ENCODE results near the gene SEC61B. TPM values are rescaled to one million over a fixed set of nuclear protein-coding genes. Genes with fewer than 3 reads are reported as not detected.

Gene SEC61B
- total and polyA plus RNA-seq, 10 of the 15 experiments (the other 5 are each of a cell fraction or from before 2014, with no cell fraction given): 108 to 747 (median 301) TPM

GRCh38 chr9:99181621-99182020 lies 40.5 kb upstream of the SEC61B start (continued):
- TF ChIP-seq ZBTB40 (IDR thresholded peaks at IDR 0.05; ENCODE audit: borderline replicate concordance) (no peak), SIX5 (IDR thresholded peaks at IDR 0.05; ENCODE audit: low read depth, low read length, severe bottlenecking) (no peak), RB1 (IDR thresholded peaks at IDR 0.05; ENCODE audit: borderline replicate concordance) (no peak), BCLAF1 (IDR thresholded peaks at IDR 0.05) (no peak), HDAC6 (IDR thresholded peaks at IDR 0.05; ENCODE audit: unreplicated experiment) (no peak), POLR2A (IDR thresholded peaks at IDR 0.05; ENCODE audit: low read depth, low read length) (0 out of 2 replicates have a peak, but pooled peaks have one; percentile 46), RFX5 (IDR thresholded peaks at IDR 0.05; ENCODE audit: low read depth, low read length) (no peak), ESRRA (IDR thresholded peaks at IDR 0.05; ENCODE audit: low read length) (no peak; the same call in 1 of the 2 replicates), CUX1 (IDR thresholded peaks at IDR 0.05; ENCODE audit: insufficient replicate concordance, low read depth, low read length) (no peak), ZNF687 (IDR thresholded peaks at IDR 0.05) (peak; percentile 90), ATF7 (IDR thresholded peaks at IDR 0.05; ENCODE audit: low read depth) (peak; percentile 77), RCOR1 (conservative IDR thresholded peaks at IDR 0.05; ENCODE audit: low read depth, low read length) (no peak), CHD1 (IDR thresholded peaks at IDR 0.05; ENCODE audit: low read depth, low read length) (no peak), FOS (IDR thresholded peaks at IDR 0.05; ENCODE audit: borderline replicate concordance, extremely low read depth, insufficient read length) (no peak)

All from GM12878 (cell line).